GM12873 (cell line): Measurements from ENCODE around the gene NECAP2.

Source experiments
- TF ChIP-seq, protein P1 (sequence below): IDR thresholded peaks from 2 replicates; pipeline ENCODE4 v1.5.1; 2012; ENCODE audit warnings: low read depth, mild to moderate bottlenecking, moderate library complexity, low read length, control low read depth; ENCODE audit not compliant: insufficient read depth; ENCODE audit errors: missing control alignments

NECAP2 gene

DNA sequence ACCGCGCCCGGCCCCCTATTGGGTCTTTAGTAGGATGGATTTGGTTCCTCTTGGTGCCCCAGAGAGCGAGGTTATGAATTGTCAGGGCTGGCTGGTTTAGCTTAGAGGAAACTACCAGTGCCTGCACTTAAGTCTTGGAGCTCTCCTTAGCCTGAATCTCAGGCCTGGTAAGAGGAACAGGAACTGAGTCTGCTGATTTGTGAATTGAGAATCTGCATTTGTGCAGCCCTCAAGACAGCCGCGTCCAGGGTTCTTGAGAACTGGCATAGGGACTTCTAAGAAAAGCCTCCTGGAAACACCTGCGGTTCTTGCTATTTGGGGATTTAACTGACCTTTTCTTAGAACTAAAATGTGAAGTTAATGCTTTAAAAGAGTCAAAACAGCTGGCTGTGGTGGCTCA is 1.7 kb downstream of the NECAP2 start:
- TF ChIP-seq, protein P1, sequence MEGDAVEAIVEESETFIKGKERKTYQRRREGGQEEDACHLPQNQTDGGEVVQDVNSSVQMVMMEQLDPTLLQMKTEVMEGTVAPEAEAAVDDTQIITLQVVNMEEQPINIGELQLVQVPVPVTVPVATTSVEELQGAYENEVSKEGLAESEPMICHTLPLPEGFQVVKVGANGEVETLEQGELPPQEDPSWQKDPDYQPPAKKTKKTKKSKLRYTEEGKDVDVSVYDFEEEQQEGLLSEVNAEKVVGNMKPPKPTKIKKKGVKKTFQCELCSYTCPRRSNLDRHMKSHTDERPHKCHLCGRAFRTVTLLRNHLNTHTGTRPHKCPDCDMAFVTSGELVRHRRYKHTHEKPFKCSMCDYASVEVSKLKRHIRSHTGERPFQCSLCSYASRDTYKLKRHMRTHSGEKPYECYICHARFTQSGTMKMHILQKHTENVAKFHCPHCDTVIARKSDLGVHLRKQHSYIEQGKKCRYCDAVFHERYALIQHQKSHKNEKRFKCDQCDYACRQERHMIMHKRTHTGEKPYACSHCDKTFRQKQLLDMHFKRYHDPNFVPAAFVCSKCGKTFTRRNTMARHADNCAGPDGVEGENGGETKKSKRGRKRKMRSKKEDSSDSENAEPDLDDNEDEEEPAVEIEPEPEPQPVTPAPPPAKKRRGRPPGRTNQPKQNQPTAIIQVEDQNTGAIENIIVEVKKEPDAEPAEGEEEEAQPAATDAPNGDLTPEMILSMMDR: no peak

DNA sequence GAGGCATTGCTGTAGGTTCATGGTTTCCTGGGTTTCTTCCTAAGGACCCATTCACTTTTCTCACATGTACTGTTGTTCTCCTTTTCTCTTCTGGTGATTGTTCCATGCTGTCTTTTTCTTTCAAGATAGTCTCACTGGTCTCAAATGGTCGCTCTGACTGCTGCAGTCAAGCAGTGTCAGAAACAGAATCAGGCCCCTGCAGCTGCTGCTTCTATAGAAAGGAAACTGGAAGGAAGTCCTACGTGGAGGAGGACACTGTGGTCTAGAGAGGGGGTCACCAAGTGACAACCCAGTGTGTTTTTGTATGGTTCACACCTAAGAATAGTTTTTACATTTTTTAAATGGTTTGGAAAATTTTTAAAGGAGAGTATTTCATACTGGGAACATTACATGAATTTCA is 2.4 kb downstream of the NECAP2 start:
- TF ChIP-seq, protein P1: no peak

DNA sequence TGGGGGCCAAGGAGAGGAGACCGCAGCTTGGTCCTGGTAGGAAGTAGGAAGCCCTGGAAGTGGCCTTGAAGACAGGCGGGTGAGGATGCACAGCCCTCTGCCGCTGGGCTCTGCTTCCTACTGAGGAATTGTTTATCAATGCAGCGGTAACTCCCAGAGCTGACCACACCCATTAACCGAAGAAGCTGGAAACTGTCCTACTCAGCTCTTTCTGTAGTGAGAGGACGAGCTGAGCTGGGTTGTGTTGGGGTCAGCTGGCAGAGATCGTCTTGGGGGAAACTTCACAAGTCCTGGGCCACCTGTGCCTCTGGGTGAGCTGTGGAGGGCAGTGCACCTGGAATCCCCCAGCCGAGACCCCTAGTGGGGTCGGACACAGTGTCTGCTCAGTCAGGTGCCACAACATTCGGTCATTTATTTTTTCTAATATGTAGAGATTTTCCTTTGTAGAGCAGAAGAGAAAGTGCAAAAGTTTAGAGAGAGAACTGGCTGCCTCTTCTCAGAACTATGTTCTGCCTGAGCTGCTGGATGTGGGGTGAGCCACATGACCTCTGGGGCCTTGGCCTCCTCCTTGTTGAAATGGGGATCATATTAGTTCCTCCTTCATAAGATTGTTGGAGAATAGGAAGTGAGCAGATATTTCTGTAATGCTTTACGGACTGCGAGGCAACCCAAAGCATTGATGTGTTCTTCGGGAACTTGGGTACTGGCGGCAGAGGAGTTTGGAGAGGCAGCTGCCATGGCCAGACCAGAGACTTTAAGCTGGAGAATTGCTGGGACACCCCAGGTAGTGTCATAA is 3.6 kb downstream of the NECAP2 start:
- TF ChIP-seq, protein P1: no peak

DNA sequence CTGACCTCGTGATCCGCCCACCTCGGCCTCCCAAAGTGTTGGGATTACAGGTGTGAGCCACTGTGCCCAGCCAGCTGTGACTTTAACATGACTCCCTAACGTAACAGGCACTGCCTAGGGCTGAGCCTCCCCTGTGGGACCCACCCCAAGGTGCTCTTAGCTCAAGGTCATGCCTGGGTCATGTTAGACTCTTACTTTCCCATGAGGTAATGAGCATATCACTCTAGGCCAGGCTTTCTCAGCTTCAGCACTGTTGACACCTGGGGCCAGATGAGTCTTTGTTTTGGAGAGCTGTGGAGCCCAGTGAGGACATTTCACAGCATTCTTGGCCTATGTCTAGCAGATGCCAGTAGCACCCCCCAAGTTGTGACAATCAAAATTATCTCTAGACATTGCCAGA is 4.5 kb downstream of the NECAP2 start:
- TF ChIP-seq, protein P1: no peak

DNA sequence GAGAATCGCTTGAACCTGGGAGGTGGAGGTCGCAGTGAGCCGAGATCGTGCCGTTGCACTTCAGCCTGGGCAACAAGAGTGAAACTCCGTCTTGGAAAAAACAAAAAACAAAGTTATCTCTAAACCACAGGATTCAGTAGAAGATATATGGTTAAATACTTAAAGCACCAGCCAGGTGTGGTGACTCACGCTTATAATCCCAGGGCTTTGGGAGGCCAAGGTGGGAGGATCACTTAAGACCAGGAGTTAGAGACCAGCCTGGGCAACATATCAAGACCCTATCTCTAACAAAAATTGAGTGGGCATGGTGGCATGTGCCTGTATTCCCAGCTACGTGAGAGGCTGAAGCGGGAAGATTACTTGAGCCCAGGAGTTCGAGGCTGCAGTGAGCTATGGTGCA is 5.6 kb downstream of the NECAP2 start:
- TF ChIP-seq, protein P1: no peak

DNA sequence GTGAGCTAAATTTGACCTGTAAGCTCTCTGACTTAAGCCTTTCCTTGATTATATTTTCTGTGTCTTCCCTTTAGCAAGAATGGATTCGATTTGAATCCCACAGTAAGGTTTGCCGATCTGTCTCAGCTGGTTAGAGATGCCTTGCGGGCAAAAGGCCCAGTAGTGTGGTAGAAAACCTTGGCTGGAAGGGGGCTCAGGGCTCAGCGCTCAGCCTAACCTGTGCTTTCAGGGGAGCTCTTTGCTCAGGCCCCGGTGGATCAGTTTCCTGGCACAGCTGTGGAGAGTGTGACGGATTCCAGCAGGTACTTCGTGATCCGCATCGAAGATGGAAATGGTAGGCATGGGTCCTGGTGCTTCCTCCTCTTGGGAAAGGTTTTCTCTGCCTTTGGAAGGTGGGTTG is 7.1 kb downstream of the NECAP2 start:
- TF ChIP-seq, protein P1: no peak

DNA sequence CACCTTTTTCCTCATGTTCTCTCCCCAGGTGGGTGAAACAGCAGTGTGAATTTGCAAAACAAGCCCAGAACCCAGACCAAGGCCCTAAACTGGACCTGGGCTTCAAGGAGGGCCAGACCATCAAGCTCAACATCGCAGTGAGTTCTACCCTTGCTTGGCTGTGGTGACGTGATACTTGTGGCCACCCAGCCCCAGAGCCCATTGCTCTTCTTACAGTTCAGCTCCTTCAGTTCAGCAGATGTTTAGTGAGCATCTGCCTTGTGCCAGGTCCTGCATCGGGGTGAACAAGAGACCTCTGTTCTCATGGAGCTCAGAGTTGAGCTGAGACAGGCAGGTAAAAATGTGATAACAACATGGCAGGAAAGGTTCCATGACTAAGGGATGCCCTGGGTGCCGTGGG is 8.5 kb downstream of the NECAP2 start:
- TF ChIP-seq, protein P1: no peak
